UCSD-AML1 (cell line): Measurements from ENCODE around the gene MORN5.

Experiments
- DNase-seq: peaks from one replicate; lab custom pipeline; 2025; ENCODE audit not compliant: unreplicated experiment; lab: John Stamatoyannopoulos, UW

Gene MORN5

GRCh38 chr9:122143296-122143695, 16.4 kb upstream of the MORN5 start:
- DNase-seq: no peak

GRCh38 chr9:122143876-122144405, 15.8 kb upstream of the MORN5 start:
- DNase-seq: peak; percentile 43

- no peak for DNase-seq
These were observed 14.7 kb upstream of the MORN5 start for GRCh38 chr9:122144836-122145591.

GRCh38 chr9:122145592-122145863, 14.2 kb upstream of the MORN5 start:
- DNase-seq: no peak

GRCh38 chr9:122151267-122151828, 8.4 kb upstream of the MORN5 start:
- no peak for DNase-seq

GRCh38 chr9:122155796-122156195, 3.9 kb upstream of the MORN5 start:
- DNase-seq: no peak

- DNase-seq: peak; percentile 54
These were observed 1.5 kb upstream of the MORN5 start for GRCh38 chr9:122158202-122158601.

- DNase-seq: no peak
These were observed 178 bp downstream of the MORN5 start for GRCh38 chr9:122159925-122160246.

GRCh38 chr9:122162415-122162814, 2.7 kb downstream of the MORN5 start:
- DNase-seq: no peak

GRCh38 chr9:122164286-122164685, 4.6 kb downstream of the MORN5 start:
- DNase-seq: no peak

- DNase-seq: no peak
These were observed 8.6 kb downstream of the MORN5 start for GRCh38 chr9:122168356-122168755.

GRCh38 chr9:122172131-122172530, 12.4 kb downstream of the MORN5 start:
- DNase-seq: no peak

- no peak for DNase-seq
These were observed 14.0 kb downstream of the MORN5 start for GRCh38 chr9:122173670-122174069.

- DNase-seq: no peak
These were observed 17.2 kb downstream of the MORN5 start for GRCh38 chr9:122176916-122177315.

GRCh38 chr9:122179054-122179689, 19.5 kb downstream of the MORN5 start:
- DNase-seq: no peak

GRCh38 chr9:122179690-122180074, 20.0 kb downstream of the MORN5 start:
- no peak for DNase-seq

GRCh38 chr9:122180633-122181032, 20.9 kb downstream of the MORN5 start:
- no peak for DNase-seq

GRCh38 chr9:122183501-122183900, 23.8 kb downstream of the MORN5 start:
- DNase-seq: no peak

- no peak for DNase-seq
These were observed 24.8 kb downstream of the MORN5 start for GRCh38 chr9:122184551-122184950.

GRCh38 chr9:122186301-122186700, 26.6 kb downstream of the MORN5 start:
- DNase-seq: no peak

GRCh38 chr9:122186777-122187470, 27.2 kb downstream of the MORN5 start:
- no peak for DNase-seq

GRCh38 chr9:122188369-122188768, 28.7 kb downstream of the MORN5 start:
- DNase-seq: no peak
